Endometrium (tissue), 2 donors: Measurements from ENCODE around the gene DOCK1.

Experiments used
- FAIRE-seq: peaks from 2 replicates; lab custom pipeline; 2012; peaks lifted over from hg19 to GRCh38; lab: Jason Lieb, UNC
- donor health status: control.
- donor health status: control.

The DOCK1 gene

DNA sequence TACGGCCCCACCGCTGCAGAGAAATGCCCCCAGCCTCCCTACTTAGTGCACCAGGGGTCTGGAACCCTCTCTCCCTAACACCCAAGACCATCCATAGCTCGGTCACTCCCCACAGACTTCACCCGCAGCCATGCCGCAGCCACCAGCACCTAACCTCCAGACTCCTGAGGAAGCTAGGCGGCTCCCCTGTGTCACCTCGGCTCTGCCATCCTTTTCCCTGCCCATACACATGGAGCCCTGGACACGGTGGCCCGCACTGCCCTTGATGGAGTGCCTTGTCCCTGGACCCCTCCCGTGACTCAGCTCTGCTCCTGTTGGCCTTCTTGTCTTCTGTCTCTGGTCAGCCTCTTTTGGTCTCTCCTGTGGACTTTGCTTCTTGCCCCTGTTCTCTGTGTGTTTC is 183.7 kb downstream of the DOCK1 start:
- FAIRE-seq: no peak

DNA sequence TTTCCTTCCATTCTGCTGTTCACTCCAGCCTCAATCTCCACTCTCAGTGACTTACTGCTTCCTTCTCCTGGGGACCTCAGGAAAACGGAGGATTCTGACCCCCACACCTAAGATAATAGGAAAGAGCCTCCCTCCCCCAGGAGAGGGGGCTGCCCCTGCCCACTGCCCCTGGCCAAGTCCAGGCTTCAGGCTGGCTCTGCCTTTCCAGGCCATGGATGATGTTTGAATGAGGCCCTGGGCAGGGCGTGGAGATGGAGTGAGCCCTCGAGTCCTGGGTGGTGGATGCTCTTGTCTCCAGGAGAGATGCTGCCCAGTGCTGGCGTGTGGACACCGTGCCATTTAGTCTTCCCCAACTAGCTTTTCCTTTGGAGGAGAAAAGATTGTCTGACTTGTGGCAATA is 184.2 kb downstream of the DOCK1 start:
- no peak for FAIRE-seq

DNA sequence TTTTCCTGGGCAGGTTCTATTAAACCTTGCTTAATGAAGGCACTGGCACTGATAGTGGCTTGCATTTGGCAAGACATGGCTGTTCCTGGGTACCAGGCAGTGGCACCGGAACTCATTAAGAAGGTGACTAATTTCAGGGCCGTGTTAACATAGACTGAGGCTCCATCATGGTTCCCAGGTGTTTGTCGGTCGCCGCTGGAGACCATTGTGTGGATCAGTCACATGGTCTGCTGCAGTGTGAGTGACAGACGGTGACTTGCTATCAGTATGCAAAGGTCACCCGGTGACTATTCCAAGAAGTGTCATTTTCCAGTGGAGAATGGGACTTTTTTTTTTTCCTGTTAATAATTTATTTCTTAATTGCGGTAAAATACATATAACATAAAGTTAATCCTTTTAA is 184.9 kb downstream of the DOCK1 start:
- no peak for FAIRE-seq

DNA sequence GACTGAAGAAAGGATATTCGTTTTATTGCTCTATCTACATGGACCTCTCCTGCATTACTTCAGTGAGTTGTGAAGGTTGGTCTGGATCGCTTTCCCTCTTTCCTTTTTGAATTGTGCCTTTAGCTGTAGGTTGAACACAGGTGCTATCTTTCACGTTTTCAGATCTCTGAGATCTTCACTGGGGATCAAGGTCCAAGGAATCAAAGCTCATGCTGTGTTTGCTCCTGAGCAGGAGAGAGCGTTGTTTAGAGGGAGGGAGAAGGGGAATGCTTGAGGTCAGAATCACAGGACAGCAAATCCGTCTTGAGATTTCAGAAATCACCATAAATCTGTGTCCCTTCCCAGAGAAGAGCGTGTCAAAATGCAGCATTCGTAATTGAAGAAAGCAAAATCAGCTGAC is 186.1 kb downstream of the DOCK1 start:
- FAIRE-seq: no peak

DNA sequence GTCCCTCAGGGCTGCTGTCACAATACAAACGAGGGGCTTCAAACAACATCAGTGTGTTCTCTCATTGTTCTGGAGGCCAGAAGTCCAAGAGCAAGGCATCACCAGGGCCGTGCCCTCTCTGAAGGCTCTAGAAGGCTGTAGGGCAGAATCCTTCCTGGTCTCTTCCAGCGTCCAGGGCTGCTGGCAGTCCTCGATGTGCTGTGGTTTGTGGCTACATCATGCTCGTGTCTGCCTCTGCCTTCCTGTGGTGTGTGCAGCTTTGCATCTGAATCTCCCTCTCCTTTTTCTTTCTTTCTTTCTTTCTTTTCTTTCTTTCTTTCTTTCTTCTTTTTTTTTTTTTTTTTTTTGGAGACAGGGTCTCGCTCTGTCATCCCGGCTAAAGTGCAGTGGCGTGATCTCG is 187.7 kb downstream of the DOCK1 start:
- FAIRE-seq: no peak

DNA sequence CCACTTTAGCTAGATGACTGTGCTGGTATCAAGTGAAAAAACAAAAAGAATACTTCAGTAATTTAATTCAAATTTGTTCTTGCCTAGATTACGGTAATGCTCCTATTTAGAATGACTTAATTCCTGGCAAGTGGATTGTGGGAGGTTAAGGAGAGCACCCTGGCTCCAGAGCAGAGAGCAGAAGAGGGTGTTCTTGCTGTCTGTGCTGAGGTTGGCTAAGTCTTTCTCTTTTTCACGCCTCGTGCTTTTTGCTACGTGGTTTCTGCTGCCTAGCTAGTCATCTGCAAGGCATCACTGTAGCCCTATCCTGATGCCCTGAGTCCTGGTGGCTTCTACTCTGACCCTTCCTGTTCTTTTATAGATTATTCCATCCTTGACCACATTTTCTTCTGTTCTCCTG is 189.8 kb downstream of the DOCK1 start:
- FAIRE-seq: no peak

DNA sequence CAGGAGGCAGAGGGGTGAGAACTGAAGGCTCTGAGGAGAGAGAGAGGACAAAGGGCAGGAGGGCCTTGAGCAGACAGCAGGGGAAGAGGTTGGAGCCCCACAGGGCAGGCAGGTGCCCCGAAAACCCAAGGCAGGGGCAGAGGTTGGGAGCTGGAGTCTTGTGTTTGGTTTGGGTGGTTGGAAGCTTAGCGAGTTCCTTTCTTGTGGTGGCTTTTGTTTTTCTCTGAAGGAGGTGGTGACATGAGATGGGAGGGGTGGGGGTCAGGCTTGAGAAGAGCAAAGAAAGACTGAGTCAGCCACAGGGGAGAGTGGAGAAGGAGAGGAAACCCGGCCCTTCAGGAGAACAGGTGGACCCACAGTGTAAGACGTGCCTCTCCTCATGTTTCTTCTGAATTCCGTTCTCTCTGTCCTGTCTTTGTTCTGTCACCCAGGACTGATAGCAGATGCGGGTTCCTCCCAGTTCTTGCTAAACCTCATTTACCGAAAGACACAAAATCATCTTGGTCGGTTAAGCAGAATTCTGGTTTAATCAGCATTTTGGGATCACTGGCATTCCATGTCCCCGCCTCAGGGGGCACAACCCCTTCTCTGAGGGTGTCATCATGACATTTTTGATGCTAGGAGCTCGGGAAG is 195.9 kb downstream of the DOCK1 start:
- no peak for FAIRE-seq

DNA sequence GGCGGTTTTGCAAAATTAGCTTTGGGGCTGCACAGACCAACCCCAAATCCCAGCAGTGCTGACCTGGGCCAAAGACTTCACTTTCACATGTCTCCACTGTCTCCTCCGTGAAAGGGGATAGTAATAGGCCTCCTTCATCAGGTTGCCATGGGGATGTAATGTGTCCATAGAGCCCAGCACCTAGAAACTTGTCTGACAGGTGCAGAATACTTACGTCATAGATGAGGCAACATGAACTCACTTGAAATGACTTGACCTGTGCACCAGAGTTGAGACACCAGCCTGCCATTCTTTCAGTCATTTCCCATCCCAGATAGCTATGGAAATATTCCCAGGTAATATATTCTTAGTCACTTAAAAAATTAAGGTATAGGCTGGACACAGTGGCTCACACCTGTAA is 196.9 kb downstream of the DOCK1 start:
- FAIRE-seq: no peak

DNA sequence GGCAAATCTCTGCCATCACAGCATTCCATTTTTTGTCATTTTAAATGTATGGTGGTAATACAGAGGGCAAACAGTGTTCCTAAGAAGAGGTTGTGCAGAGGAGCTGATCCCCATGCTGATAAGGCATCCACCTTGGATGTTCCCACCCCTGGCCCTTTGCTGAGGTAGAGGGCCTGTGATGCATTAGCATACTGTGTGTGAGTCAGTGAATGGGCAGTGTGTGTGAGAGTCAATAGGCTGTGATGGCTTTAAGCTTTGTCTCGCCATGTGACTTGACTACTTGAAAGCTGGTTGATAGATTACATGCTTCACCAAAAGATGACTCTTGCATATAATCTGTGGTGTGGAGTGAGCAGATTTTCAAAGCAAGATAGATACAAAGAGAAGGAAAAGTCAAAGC is 209.9 kb downstream of the DOCK1 start:
- FAIRE-seq: no peak

DNA sequence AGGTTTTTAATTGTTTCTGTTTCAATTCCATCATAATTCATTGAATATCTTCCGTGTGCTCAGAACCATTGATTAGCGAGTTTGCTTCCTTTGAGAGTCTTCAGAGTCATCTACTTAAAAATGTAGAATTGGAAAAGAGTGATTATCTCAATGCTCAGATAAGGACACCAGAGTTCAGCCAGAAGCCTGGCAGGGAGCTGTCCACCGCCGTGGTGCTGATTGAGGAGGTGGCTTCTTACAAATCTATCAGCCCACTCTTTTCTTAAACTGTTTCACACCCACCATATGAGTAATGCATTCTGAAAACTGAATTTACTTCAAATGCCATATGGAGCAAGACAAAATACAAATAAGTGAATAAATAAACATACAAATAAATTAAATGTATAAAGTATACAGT is 211.9 kb downstream of the DOCK1 start:
- FAIRE-seq: no peak

DNA sequence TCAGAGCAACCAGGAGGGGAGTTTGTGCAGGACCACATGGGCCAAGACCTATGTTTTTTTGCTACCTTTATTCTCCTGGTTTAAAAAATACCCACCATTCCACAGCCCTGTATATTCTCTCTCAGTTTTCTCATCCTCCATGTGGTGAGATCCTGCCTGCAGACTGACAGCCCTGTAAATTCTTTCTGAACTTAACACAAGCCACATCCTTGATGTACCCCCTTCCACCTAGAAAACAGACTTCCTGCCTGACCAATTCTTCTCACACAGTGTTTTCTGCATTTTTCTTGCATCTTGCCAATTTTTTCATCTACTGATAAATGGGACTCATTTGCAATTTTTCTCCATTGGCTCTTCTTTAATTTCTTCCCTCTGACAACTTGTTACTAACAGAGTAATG is 212.8 kb downstream of the DOCK1 start:
- FAIRE-seq: no peak

DNA sequence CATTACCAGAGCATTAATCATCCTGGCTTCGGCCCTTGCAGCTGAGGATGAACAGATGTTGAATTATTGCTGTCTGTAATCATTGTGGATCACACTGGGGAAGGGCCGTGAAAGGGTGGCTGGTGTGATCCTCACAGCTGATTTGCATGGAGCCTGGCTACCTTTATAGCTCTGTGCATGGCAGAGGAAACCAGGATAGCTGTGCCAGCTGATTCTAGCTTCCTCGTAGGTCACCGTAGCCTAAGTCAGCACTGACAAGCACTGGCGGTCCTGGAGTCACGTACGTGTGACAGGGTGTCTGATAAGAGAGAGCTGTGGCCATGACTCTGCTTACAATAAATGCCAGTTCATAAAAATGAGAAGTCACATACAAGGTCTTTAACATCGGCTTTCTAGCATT is 214.7 kb downstream of the DOCK1 start:
- no peak for FAIRE-seq

DNA sequence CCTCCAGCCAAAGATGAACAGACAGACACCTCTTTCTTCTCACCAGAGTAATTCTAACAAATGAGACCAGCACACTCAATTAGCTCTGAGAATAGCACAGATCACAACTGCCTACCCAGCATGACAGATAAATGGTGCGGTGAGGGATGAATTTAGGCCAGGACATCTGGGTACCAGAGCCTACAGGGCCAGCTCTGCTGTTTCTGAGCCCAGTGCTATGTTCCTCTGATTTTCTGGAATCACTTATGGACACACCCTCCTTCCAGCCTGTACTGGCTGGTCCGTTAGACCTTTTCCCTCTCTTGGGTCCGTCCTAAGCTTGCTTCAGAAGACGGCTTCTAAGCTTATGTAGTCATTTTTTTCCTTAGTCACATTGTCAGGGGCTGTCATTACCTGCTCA is 217.6 kb downstream of the DOCK1 start:
- no peak for FAIRE-seq

DNA sequence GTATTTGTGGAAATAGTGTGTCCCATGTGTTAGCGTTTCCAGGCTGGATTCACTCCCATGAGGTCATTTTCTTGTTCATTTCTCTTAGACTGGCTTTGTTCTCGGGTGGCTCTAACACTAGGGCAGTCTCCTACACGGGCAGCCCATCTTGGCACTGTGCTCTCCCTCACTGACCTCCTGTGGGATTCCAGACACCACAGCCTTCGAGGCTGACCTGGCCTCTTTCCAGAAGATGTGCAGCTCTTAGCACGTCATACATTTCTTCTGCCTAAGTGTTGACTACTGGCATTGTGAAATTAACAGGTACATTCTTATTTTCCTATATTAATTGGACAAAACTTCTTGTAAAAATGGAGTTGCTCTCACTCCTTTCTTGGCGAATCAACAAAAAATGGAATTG is 218.4 kb downstream of the DOCK1 start:
- FAIRE-seq: no peak

DNA sequence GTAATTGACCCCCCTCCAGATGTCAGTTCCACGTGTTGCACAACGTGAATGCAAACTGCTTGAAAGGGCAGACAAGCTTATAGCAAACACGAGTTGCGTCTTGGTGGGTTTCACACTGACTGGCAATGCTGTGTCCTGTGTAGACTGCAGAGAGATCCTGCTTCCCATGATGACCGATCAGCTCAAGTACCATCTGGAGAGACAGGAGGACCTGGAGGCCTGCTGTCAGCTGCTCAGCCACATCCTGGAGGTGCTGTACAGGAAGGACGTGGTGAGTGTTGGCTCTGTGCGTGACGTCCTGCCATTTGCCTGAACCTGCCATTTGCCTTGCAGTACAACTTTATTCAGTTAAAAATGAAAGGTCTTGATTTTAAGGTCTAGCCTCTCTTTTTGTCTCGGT is 220.1 kb downstream of the DOCK1 start:
- no peak for FAIRE-seq

DNA sequence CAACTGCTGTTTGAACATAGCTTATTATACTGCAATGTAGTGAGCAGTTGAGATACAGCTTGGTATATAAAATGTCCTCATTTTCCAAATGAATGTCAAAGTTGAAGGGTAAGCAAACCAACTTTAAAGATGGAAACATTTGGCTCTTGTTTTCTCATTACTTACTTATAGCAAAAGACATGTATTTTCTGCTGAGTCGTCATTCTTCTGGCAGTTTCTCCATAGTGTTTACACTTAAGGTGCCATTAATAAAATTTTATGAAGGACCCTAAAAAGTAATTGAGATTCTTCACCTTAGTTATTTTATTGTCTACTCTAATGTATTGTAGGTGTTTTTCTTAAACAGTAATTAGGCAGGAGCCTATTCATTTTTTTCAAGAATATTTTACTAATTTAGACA is 222.6 kb downstream of the DOCK1 start:
- FAIRE-seq: no peak

DNA sequence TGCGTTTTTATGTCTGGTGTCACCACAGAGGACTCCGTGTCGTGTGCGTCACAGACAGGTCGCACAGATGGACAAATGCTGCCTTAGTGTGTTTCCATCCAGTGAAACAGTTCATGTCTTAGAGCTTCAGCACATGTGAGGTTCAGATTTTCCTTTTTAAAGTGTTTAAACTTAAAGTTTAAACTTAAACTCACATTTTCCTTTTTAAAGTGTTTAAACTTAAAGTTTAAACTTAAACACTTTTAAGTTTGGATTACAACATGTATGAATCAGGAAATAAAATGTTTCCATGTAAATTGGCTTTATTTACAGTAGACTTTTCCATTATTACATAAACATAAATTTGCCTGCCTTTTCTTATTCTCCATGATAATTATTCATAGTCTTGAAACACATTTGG is 223.9 kb downstream of the DOCK1 start:
- FAIRE-seq: no peak

DNA sequence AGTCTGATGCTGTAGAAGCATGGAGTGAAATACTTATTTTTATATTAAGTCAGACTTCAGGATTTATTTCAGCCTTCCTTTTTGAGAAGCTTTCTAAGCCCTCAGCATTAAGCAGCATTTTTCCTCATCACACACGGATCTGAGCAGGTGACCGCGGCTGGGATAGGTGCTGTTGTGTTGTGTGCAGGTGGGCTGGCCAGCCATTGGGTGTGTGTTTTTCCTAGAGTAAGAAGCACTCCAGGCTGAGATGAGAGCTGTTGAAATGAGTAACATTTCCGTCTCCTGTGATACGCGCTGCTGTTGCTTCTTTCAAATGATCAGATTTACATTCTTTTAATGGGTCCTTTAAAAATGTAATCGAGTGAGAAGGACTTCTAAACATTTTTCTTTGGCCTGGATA is 227.2 kb downstream of the DOCK1 start:
- FAIRE-seq: no peak

DNA sequence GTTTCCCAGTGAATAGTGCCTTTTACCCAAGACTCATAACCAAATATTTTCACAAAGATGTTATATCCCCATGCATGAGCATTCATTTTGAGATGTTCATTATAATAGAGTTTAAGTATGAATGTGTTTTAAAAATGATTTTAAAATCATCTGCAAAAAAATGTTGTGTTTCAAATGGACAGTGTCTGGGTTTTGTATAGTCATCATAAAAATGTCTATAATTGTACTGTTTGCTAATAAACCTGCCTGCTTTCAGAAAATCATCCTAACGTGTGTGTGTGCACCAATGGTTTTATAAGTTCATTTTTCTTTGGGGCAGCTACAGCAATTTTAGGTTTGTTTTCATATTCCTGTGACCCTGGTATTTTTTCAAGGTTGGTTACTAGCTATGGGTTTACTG is 228.0 kb downstream of the DOCK1 start:
- FAIRE-seq: no peak

DNA sequence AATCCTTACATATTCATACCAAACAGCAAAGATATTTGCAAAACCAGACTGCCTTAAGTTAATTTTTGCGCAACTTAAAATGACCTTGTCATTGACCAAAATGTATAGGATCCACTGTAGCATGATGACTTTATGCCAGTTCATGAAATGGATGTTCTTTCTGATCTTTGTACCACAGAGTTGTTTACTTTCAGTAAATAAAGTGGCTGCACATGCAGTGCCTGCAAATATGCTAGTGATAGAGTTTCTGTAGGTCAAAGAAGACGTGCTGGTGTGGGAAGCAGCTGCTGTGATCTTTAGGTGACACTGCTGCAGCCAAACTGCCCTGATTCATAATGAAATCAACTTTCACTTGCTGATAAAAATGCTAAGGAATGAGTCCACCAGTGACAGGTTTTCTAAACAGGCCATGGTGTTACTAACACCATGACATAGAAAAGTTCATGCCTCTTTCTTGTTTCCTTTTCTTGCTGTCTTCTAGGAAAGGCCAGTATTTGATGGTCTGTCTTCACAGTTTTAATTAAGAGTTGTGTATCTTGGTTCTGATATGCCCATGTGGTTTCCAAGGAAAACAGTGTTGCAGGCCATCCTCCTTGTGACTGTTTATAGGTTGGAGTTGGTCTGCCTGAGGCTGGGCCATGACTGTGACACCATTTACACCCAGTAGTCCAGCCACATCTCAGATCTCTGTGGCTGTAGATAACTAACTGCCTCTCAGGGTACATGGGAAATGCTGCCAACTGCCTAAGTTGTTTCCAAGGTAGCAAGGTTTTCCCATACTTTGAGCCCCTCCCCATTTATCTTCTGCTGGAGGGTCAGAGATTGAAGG is 228.7 kb downstream of the DOCK1 start:
- no peak for FAIRE-seq

DNA sequence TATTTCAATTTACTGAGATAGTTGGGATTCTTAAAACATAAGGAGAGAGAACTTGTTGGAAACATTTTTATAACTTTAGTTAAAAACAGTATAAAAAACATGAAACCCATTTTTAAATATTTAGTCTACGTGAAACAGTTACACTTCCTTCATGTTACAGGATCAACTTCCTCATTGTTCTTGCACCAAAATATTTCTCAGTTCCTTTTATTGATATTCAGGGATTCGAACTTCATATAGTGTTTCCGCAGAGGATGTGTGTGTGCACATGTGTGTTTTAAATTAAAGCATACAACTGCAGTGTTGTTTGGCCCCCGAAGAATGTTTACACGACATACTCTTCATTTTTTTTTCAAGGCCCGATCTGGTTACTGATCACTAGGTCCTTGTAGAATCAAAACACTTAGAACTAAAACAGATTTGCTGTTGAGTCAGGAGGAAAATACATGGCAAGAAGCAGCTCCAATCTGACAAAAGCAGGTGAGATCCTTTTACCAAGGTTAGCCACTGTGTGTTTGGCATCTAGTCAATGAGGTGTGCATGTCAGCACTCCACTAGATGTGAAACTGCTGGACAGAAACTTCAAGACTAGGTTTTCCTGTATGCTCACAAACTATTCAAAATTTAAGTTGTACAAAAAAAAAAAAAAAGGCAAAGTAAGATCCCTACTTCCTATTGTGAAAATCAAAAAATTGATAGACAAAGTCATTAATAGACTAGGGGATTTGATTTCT is 230.8 kb downstream of the DOCK1 start:
- no peak for FAIRE-seq

DNA sequence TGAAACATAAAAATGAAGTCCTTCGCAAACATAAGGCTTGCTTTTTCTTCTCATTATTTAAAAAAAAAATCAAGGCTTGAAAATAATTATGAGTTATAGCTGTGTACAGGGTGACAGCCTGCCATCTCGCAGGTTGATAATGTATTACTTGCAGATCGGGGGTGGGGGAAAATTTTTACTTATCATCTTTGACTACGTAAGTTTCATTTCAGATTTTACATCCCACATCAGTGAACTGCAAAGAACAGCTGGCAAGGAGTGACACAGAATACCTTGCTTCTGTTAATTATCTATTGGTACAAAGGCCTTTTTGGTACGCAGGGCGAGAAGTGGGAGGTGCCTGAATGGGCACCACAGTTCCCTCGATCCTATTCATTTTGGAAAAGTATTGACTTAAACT is 232.2 kb downstream of the DOCK1 start:
- no peak for FAIRE-seq

DNA sequence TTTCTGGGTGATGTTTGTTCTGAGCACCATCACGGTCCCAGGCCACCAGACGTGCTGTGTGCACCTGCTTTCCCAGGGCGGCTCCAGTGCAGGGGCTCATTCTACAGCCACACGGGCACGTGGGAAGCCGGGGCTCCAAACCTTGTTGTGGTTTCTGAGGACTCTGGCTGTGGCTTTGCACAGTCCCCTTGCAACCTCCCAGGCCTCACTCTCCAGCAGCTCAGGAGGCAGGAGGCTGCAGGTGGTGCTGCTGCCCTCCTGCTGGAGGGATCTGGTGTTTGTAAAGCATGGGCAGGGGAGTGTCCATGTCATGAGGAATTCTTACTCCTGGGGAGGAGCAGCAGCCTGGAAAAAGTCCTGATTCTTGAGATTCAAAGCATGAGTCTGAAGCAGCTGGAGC is 236.9 kb downstream of the DOCK1 start:
- no peak for FAIRE-seq
